HG02642 (cell line): ENCODE measurements around the gene RGPD6.
A peak's percentile ranks its signal among the peaks of the same experiment; 100 is the strongest.
"Not testable (repeated sequence)": the region's sequence is repeated elsewhere in the genome, so short reads cannot be mapped to it uniquely, and the experiment has no call there.

Experiments
- ATAC-seq: cut with Tn5 transposase; IDR thresholded peaks from one replicate; pipeline ENCODE4 v1.9.1; 2021; ENCODE audit warnings: mild to moderate bottlenecking; ENCODE audit not compliant: unreplicated experiment, poor library complexity

RGPD6 gene

DNA sequence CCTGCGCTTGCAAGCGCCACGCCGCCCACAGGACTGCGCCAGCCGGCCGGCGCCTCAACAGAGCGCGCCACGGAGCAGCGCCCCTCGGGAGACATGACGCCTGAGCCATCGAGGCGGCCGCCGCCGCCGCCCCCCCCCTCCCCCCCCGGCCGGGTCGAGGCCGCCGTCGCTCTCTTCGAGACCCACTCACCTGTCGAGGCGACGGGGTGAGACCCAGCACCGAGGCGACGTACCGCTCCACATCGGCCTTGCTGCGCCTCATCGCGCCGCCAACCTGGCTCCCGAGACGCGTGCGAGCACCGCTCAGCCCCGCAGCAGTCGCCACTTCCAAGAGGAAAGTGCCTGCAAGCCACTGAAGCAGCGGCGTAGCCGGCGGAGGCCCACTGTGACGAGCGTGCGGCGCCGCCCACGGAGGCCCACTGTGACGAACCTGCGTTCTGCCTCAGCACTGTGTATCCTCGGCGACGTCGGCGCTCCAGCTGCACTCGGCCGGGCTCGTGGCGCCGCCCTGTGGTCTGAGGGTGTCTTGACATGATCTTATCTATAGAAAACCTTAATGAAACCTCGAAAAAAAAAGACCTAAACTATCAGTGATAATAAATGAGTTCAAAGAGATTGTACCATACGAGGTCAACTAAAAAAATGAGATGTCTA is at the start of gene RGPD6:
RGPD6 (minus strand) TSS at position 460 of the 654 bp plus-strand sequence; CDS start at position 262, 198 bp downstream.
- peak; percentile 99 for ATAC-seq

DNA sequence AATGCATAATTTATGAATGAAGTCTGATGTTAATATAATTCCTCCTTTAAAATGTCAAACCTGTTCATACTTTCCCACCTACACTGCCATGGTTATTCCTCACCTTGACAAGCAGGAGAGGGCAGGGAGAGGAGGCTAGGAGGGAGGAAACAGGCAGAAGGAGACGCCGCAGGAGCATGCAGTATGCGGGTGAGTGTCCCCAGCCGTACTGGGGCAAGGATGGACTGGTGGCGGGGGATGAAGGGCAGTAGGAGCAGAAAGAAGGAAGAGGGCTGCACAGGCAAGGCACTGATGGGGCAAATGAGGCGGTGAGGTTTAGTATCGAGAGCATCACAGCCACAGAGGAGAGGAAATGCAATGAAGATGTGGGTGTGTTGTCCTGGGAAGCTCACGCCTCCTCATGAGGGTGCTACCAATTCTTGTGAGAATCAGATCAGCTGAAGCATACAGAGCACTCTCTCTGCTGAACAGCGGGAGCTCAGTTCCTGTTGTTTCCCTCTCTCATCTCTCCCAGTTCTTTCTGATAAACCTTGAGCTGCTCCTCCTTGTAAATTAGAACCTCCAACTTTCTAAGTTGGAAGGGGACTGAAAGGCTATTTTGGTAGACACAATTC is 42.4 kb upstream of the RGPD6 start:
- ATAC-seq = not testable (repeated sequence)

DNA sequence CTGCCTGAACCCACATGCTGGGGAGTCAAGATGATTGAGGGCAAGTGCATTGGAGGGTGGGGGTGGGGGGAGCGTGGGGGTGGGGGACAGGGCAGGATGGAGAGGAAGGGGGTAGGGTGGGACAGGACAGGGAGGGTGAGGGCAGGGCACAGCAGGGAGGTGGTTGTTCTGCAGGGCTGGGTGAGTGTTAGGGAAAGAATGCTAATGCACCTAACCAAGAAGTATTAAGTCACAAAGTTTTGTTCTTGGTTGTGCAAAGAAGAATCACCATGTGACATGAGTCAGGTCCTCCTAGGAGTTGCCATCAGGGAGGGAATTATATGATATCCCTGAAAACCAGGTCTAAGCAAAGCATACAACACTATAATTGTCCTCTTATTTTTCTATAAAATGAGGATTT is 36.9 kb upstream of the RGPD6 start:
- ATAC-seq = not testable (repeated sequence)

DNA sequence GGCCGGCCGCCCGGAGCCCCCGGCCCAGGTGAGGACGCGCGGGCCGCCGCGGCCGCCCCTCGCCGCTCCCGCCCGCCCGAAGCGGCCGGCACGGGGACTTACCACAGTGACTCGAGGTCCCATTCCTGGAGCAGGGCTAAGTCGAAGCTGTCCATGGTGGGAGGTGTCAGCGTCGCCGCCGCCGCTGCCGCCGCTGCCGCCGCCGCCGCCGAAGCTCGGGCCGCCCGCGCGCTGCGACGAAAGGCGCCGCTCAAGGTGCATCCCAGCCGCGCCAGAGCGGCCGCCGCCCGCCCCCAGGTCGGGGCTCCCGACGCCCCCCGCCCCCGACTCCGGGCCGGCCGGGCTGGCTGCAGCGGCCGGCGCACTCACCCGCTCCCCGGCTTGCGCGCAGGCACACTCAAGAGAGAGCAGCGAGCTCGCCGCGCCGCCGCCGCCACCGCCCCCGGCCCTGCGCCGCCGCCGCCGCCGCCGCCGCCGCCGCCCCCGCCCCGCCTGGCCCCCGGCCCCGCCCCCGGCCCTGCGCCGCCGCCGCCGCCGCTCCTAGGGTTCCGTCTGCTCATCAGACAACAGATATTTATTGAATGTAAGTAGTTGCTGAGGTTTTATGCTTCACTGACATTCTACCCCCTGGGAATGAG is 33.7 kb upstream of the RGPD6 start:
- ATAC-seq = not testable (repeated sequence)

DNA sequence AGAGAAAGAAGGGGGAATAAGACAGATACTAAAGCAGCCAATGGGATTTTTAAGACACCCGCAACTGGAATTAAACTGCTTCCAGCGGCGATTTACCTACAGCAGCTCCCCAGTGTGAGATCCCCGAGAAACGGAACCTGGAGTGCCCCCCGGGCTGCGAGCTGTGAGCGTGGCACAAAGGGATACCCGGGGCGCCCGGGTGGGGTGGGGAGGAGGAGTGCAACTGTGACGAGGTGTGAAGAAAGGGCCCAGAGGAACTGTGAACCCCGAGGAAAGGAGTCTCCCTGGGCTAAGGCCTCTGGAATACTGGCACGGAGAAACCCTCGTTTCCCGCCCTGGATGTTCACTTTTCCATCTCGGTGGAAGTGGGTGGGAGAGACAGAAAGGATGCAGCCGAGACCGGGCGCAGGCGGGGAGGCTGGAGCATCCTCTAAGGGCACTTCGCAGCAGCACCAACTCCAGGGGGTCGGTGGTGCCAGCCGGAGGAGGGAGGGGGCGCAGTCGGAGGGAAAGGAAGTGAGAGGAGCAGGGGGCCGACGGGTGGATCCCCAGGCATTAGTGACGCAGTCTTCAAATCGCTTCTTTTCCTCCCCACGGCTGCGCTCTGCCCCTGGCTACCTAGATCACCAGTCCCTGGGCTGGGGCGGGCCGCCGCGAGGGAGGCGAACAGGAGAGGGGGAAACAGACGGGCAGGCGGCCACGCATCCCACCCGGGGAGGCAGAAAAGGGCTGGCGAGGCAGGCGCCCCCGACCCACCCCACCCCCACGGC is 33.0 kb upstream of the RGPD6 start:
- not testable (repeated sequence) for ATAC-seq

DNA sequence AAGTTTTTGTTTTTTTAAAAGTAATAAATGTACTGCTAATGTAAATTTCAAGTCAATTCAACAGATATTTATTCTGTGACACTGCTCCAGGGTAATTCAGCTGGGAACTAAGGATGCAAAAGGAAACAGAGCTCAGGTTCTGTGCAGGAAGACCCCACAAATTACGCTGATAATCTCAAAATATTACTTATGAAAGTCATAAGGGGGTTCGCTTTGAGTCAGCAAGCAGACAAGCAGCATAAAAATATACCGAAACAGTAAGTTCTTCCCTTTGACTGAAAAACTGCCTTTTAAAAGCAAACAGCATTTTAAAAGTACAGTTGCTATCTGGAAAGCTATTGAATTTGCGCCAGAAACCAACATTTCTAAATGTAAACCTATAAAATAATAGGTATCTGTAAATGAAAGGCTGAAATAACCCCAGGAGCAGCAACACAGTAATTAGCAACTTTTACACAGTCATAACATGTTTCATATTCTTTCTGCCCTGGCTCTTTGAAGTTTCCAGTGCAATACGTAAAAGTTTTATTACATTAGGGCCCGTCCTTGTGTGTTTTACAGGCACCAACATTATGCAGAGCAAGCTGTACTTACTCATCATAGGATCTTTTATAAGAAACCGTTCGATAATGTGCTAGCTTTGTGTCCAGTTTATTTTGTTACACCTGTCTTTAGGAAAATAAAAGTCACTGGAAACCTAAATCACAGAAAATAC is 31.9 kb upstream of the RGPD6 start:
- ATAC-seq = not testable (repeated sequence)

DNA sequence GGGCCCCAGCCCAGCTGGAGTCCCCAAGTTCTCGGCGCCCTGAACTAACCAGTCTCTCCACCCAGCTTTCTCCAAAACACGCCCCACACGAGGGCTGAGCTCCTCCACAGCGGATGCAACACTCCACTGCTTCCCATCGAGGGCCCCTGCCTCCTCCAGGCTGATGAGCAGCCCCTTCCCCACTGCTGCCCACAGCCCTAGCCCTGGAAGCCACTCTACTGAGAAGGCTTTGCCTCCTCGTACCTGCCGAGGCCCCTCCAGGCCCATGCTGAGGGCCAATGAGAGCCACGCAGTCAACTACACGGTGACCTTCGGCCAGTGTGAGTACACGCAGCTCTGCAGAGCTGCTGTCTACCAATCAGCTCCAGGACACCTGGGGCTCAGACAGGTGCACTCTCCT is 28.0 kb upstream of the RGPD6 start:
- not testable (repeated sequence) for ATAC-seq

DNA sequence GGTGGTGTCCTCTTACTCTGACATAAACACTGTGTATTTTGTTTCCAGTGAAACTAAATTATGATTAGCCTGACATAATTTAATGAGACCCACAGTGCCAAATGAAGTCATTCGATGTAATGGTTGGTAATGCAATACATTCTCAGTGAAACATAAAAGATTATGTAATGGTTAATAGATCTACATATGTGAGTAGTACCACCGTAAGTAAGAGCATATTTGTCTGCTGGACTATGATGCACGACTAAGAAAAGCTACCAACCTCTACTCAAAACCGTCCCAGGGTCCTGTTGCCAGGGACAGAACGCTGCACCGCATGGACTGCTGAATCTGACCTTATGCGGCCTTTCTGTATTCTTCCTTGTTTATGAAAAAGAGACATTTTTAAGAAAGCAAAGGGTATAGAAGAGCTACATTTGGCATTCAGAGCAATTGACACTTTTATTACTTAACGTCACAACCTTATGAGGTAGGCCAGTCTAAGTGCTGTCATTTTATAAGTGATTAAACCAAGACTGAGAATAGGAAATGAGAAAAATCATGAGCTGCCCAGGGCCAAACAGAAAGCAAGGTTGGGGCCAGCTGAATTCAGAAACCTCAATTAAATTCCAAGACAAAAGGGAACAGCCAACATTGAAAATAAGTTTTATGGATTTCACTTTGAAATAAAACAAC is 27.0 kb upstream of the RGPD6 start:
- ATAC-seq = not testable (repeated sequence)

DNA sequence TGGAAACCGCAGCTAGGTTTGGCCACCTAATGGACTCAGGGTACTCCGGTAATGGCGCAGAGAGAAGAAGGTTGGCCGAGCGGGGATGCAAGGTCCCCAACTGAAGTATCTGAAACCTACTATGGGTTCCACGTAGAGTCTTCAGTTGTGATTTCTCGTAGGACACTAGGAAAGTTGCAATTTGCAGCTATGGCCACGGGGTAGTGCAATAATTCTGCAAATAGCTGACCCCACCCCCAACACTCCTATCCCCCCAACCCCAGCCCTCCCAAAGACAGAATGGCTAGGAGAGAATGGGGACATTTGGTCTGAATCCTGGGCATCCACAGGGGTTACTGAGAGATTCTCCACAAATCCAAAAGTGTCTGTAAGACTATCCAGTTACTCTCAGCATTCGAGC is 25.1 kb upstream of the RGPD6 start:
- not testable (repeated sequence) for ATAC-seq

DNA sequence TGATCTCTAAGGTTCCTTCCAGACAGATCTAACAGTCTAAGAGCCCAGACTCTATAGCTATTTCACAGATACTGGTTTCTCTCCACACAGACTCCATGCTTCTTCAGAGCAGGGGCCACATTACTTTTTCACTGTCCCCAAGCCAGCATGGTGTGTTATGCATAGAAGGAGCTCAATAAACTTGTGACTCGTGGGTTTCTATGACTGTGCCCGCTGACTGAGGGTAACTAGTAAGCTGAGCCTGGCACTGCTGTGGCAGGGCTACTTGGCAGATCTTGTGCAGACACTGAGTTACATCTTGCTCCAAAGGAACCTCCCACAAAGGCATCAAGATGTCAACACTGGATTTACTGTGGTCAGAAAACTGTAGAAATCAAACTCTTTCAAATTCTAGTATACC is 15.0 kb upstream of the RGPD6 start:
- ATAC-seq = not testable (repeated sequence)

DNA sequence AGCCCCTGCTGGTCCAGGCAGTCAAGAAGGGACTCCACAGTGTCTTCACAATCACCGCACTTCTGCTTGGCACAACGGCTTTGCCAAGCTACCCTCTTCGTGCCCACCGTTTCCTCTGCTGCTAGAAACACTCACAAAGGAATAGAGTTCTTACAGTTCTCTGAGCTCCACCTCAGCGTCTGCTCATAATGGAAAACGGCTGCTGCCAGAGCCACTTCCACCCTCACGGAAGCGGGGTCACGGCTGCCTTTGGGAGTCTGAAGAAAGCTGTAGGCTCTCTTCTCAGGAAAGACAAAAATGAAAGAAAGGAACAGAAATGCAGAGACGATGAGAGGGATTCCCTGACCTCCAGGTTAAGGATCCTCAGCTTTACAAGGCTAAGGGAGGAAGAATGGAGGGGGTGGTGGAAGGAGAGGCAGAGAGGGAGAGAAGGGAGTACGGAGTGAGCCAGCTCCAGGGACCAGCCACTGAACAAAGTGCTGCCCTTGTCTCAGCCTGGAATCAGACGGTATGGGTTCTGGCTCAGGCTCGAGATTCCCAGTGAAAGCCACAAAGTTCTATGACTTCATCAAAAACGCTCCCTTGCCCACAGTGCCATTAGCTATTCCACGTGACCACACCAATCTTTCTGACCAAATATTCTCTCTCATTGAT is 12.8 kb upstream of the RGPD6 start:
- not testable (repeated sequence) for ATAC-seq

DNA sequence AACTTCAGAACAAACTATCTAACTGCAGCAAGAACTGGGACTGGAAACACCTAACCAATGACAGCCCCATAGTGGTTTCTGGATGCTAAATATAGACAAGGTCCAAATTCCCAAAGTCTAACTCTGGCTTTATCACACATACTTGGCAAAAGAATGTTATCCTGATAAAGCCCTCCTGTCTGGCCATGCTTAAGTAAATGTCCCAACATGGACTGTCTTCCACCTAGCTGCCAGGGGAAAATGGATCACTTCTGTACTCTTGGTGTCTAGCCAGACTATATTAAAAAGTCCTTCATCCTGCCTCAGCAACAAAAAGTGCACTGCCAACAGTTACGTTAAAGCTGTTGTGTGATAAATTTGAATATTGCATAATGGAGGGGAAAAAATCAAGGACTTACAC is 11.5 kb upstream of the RGPD6 start:
- not testable (repeated sequence) for ATAC-seq

DNA sequence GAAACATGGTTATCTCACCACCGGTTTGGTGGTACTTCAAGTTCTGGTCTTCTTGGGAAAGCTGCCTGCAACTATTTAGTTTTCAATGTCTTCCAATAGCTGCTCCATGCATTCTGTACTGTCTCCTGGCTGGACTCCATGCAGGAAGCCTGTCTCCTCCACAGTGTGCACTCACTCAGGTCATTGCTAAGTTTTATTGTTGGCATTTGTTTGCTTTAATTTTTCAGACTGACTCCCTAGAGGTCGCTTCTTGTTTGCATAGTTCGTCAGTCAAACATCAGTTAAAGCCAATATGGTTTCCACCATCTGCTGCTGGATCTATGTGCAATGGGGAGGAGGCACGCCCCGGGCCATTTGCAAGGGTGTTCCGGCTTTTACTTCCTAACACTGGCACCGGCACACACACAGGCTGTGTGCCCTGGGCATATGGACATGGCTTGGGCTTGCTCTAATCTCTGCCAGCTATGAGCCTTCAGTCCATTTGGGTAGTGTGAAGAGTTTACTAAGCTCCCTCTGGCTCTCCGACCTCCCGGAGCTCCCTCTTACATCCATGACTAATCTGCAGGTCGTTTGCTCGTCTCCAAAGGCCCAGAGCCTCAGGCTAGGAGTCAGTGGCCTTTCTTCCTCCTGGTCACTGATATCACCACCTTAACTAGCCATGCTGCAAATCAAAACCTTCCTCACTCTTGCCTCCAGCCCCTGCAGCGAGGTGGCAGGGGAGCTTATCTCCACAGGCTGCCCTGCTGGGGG is 2.4 kb upstream of the RGPD6 start:
- ATAC-seq = not testable (repeated sequence)

DNA sequence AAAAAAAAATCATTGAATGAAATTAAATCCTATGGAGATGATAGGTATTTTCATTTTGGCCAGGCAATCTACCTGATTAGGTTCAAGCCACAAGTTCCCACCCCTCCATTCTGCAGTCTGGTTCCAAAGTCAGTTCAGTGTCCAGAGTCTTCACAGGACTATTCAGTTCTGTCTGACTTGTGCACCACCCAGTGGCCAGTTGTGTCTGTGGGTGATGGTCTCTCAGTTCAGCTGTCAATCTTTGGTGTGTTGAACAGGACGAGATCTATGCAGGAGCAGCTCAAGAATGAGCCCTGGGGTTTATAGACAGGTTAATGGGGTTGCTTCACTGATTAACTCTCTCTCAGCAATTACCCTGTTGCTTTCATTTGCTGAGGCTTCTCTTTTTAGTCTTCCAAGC is 1.4 kb upstream of the RGPD6 start:
- ATAC-seq = peak; percentile 54

DNA sequence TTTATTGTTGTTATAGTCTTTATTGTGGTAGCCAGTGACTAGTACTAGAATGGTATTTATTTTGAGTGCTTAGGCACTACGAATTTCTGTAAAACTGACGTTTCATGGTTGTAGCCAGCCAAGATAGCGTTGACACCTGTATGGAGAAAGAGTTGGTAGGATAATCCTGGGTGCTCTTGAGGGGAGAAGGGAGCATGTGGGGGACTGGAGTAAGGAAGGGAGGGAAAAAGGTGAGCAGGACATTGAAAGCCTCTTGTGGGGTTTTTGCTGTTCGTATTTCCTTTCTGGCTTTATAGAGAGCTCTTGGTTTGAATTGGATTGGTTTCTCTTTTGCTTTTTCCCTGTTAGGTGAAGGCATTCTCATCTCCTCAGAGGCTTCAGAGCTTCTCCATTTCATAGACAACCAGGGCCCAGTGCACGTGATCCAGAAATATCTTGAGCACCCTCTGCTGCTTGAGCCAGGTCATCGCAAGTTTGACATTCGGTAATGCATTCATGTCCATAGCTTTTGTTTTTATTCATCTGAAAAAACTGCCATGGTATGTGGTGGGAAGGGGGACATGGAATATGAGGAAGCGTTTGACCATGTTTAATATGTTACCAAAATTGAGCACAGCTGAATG is 77.2 kb downstream of the RGPD6 start:
- ATAC-seq = peak; percentile 93

DNA sequence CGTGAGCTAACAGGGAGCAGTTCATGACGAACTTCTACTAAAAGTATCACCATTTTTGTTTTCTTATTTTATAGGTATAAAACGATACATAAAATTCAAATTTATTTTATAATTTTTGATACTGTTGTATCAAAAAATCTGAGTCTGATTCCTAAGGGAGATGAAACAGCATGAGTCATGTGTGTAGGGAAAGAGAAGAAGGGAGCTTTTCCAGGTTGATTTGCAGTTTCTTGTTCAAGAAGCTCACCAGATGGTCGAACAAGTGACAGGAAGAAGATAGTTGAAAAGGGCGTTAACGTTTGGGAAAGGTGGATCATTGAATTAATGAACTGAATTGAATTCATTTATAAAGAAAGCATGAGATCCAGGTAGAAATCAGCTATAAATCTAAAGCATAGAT is 81.0 kb downstream of the RGPD6 start:
- not testable (repeated sequence) for ATAC-seq

DNA sequence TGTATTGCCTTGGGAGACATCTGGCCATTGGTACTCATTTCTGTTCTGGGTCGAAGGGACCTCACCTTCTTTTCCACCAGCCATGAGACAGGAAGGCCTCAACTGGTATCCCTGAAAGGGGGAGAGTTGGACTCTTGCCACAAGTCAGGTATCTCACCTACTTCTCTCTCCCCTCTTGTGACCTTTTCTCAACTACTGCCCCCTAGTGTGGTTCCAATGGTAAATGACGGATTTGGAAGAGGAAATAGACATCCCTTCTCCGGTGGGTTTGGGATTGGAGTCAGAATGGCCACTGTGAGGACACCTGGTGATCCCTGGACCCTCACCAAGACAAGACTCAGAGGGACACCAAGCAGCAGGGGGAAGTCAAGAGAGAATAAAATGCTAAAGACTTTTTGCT is 82.5 kb downstream of the RGPD6 start:
- ATAC-seq = not testable (repeated sequence)

DNA sequence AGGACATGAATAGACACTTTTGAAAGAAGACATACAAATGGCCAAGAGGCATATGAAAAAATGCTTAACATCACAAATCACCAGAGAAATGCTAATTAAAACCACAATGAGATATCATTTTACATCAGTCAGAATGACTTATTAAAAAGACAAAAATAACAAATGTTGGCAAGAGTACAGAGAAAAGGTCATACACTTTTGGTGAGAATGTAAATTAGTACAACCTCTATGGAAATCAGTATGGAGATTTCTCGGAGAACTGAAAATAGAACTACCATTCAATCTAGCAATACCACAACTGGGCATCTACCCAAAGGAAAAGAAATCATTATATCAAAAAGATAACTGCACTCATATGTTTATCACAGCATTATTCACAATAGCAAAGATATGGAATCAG is 88.0 kb downstream of the RGPD6 start:
- ATAC-seq = not testable (repeated sequence)
